Measurements from ENCODE around the gene TLL1.

DNA sequence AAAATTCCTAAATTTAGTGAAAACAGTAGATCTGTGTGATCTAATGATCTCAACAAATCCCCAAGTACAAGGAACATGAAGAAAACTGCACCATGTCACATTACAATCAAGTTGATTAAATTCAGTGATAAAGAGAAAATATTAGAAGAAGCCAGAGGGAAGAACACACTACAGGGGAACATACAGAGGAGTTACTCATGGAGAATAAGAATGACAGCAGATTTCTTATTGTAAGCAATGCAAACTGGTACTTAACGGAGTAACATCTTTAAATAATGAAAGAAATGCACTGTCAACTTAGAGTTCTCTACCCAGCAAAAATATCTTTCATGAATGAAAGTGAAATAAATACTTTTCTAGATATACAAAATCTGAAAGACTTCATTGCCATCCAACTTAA lies 21.1 kb downstream of the TLL1 start:
- TF ChIP-seq, protein P1, sequence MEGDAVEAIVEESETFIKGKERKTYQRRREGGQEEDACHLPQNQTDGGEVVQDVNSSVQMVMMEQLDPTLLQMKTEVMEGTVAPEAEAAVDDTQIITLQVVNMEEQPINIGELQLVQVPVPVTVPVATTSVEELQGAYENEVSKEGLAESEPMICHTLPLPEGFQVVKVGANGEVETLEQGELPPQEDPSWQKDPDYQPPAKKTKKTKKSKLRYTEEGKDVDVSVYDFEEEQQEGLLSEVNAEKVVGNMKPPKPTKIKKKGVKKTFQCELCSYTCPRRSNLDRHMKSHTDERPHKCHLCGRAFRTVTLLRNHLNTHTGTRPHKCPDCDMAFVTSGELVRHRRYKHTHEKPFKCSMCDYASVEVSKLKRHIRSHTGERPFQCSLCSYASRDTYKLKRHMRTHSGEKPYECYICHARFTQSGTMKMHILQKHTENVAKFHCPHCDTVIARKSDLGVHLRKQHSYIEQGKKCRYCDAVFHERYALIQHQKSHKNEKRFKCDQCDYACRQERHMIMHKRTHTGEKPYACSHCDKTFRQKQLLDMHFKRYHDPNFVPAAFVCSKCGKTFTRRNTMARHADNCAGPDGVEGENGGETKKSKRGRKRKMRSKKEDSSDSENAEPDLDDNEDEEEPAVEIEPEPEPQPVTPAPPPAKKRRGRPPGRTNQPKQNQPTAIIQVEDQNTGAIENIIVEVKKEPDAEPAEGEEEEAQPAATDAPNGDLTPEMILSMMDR (IDR thresholded peaks at IDR 0.05), result no peak
- no peak for TF ChIP-seq POLR2A (IDR thresholded peaks at IDR 0.05; ENCODE audit: low read depth)
- no peak for TF ChIP-seq POLR2AphosphoS5 (IDR thresholded peaks at IDR 0.05)

All from esophagus muscularis mucosa (tissue), 3 donors.